MM.1S (cell line): ENCODE data around the gene UBTD1.

Source experiments
- DNase-seq: peaks from one replicate; pipeline ENCODE4 v3.0.0-alpha.2; 2015
- H2AFZ ChIP-seq: fragments of 300-600 bp; sonication (generic); 2 replicates; pipeline ENCODE4 v1.6.0; 2016; ENCODE audit warnings: antibody characterized with exemption, low read length
- H3F3A ChIP-seq: fragments of 300-600 bp; sonication (generic); 2 replicates; pipeline ENCODE4 v1.6.1; 2016; ENCODE audit warnings: mild to moderate bottlenecking, antibody characterized with exemption, low read length, moderate library complexity, mixed read lengths; ENCODE audit not compliant: insufficient read depth
- H3K27ac ChIP-seq: fragments of 300-600 bp; sonication (generic); 2 replicates; pipeline ENCODE4 v1.5.1; 2016; ENCODE audit warnings: mild to moderate bottlenecking, low read length
- H3K27me3 ChIP-seq: fragments of 300-600 bp; sonication (generic); replicated peaks from 2 replicates; pipeline ENCODE4 v1.6.0; 2016; ENCODE audit warnings: low read length; ENCODE audit not compliant: insufficient read depth
- H3K36me3 ChIP-seq: fragments of 300-600 bp; sonication (generic); replicated peaks from 2 replicates; pipeline ENCODE4 v1.6.1; 2016; ENCODE audit warnings: mild to moderate bottlenecking, low read length, mixed read lengths; ENCODE audit not compliant: insufficient read depth
- H3K4me1 ChIP-seq: fragments of 300-600 bp; sonication (generic); 2 replicates; pipeline ENCODE4 v1.6.1; 2016; ENCODE audit warnings: low read length, mixed read lengths
- H3K4me2 ChIP-seq: fragments of 300-600 bp; sonication (generic); 2 replicates; pipeline ENCODE4 v1.6.0; 2016; ENCODE audit warnings: low read depth, low read length
- H3K4me3 ChIP-seq: fragments of 300-600 bp; sonication (generic); 2 replicates; pipeline ENCODE4 v1.5.1; 2016; ENCODE audit warnings: low read length, mixed read lengths
- H3K79me2 ChIP-seq: fragments of 300-600 bp; sonication (generic); 2 replicates; pipeline ENCODE4 v1.6.1; 2016; ENCODE audit warnings: mixed run types, low read length, mixed read lengths
- H3K9ac ChIP-seq: fragments of 300-600 bp; sonication (generic); 2 replicates; pipeline ENCODE4 v1.6.1; 2016; ENCODE audit warnings: low read length, mixed read lengths
- H3K9me2 ChIP-seq: fragments of 300-600 bp; sonication (generic); replicated peaks from 2 replicates; pipeline ENCODE4 v1.6.1; 2016; ENCODE audit warnings: mild to moderate bottlenecking, low read length, mixed read lengths; ENCODE audit not compliant: insufficient read depth
- H3K9me3 ChIP-seq: fragments of 300-600 bp; sonication (generic); replicated peaks from 2 replicates; pipeline ENCODE4 v1.6.1; 2016; ENCODE audit warnings: mild to moderate bottlenecking, low read length, mixed read lengths; ENCODE audit not compliant: insufficient read depth
- H4K20me1 ChIP-seq: fragments of 300-600 bp; sonication (generic); 2 replicates; pipeline ENCODE4 v1.6.1; 2016; ENCODE audit warnings: mild to moderate bottlenecking, low read length, moderate library complexity, mixed read lengths; ENCODE audit not compliant: insufficient read depth
- CTCF ChIP-seq: fragments of 300-600 bp; sonication (generic); IDR thresholded peaks from 2 replicates; pipeline ENCODE4 v1.5.1; 2016; ENCODE audit warnings: antibody characterized with exemption, low read length, mixed read lengths
- EZH2 ChIP-seq: fragments of 300-600 bp; sonication (generic); optimal IDR thresholded peaks from 2 replicates; pipeline ENCODE3; 2017; ENCODE audit warnings: low read depth, mild to moderate bottlenecking, antibody characterized with exemption, low read length, mixed read lengths
- EZH2phosphoT487 ChIP-seq: fragments of 300-600 bp; sonication (generic); IDR thresholded peaks from 2 replicates; pipeline ENCODE4 v1.6.1; 2018; ENCODE audit warnings: antibody characterized with exemption, low read length

UBTD1 gene

GRCh38 chr10:97483921-97484320 lies 14.8 kb upstream of the UBTD1 start:
- Histone ChIP-seq H3K27me3 (no peaks in the 10 kb centered on the region), H3K4me2 (no peak overlapping the region), H2AFZ (no peak overlapping the region), H3K79me2 (peaks cover 66% of the 10 kb centered on the region), H3K27ac (no peak overlapping the region), H3K9me3 (no peaks in the 10 kb centered on the region), H3K4me1 (no peaks in the 10 kb centered on the region), H4K20me1 (peaks cover 5% of the 10 kb centered on the region; the same call in 1 of the 2 replicates), H3F3A (no peaks in the 10 kb centered on the region), H3K9me2 (no peaks in the 10 kb centered on the region), H3K4me3 (no peak overlapping the region), H3K9ac (no peak overlapping the region), H3K36me3 (no peaks in the 10 kb centered on the region)
- no peak for DNase-seq
- no peak for TF ChIP-seq CTCF
- no peak for TF ChIP-seq EZH2phosphoT487
- no peak for TF ChIP-seq EZH2

- no peaks in the 10 kb centered on the region for H3K27me3 ChIP-seq
- H3K9ac ChIP-seq, result no peak overlapping the region
- no peak overlapping the region for H3K27ac ChIP-seq
- no peak overlapping the region for H3K4me2 ChIP-seq
- no peaks in the 10 kb centered on the region for H3K9me3 ChIP-seq
- H3K4me3 ChIP-seq, result no peak overlapping the region
- no peak overlapping the region for H2AFZ ChIP-seq
- peaks cover 79% of the 10 kb centered on the region for H3K79me2 ChIP-seq
- no peaks in the 10 kb centered on the region; the same call in 1 of the 2 replicates for H3F3A ChIP-seq
- TF ChIP-seq EZH2, result no peak
- TF ChIP-seq CTCF, result no peak
- TF ChIP-seq EZH2phosphoT487, result no peak
- H3K36me3 ChIP-seq, result no peaks in the 10 kb centered on the region
- H3K4me1 ChIP-seq, result no peaks in the 10 kb centered on the region
- H4K20me1 ChIP-seq, result peaks cover 5% of the 10 kb centered on the region; the same call in 1 of the 2 replicates
- H3K9me2 ChIP-seq, result no peaks in the 10 kb centered on the region
- no peak for DNase-seq
These were observed 13.0 kb upstream of the UBTD1 start for GRCh38 chr10:97485647-97486281.

- H3K4me2 ChIP-seq, result no peak overlapping the region
- peaks cover 13% of the 10 kb centered on the region; the same call in 1 of the 2 replicates for H4K20me1 ChIP-seq
- no peaks in the 10 kb centered on the region; the same call in 1 of the 2 replicates for H3F3A ChIP-seq
- no peak for DNase-seq
- peaks cover 97% of the 10 kb centered on the region for H3K79me2 ChIP-seq
- TF ChIP-seq EZH2 (no peak), CTCF (no peak), EZH2phosphoT487 (no peak)
- no peak overlapping the region for H2AFZ ChIP-seq
- H3K27ac ChIP-seq, result no peak overlapping the region
- H3K27me3 ChIP-seq, result no peaks in the 10 kb centered on the region
- no peak overlapping the region for H3K9ac ChIP-seq
- H3K4me1 ChIP-seq, result no peaks in the 10 kb centered on the region
- H3K9me2 ChIP-seq, result no peaks in the 10 kb centered on the region
- no peaks in the 10 kb centered on the region for H3K9me3 ChIP-seq
- H3K36me3 ChIP-seq, result no peaks in the 10 kb centered on the region
- no peak overlapping the region for H3K4me3 ChIP-seq
These were observed 8.1 kb upstream of the UBTD1 start for GRCh38 chr10:97490592-97490991.
